Glutamatergic neuron (in vitro differentiated cells): ENCODE measurements around the gene TOMM40L. TPM values are rescaled to one million over a fixed set of nuclear protein-coding genes. Genes with fewer than 3 reads are reported as not detected.
A peak's percentile ranks its signal among the peaks of the same experiment; 100 is the strongest.

Experiments used
- DNase-seq: peaks from one replicate; pipeline ENCODE4 v3.0.0; 2022
- H3K27ac Mint-ChIP-seq: one replicate; pipeline ENCODE4 v1.8.0; 2020; ENCODE audit warnings: mild to moderate bottlenecking, mixed read lengths, inconsistent platforms; ENCODE audit not compliant: unreplicated experiment
- H3K27me3 Mint-ChIP-seq: one replicate; pipeline ENCODE4 v1.8.0; 2020; ENCODE audit warnings: mild to moderate bottlenecking, moderate library complexity, mixed read lengths, inconsistent platforms; ENCODE audit not compliant: unreplicated experiment
- H3K36me3 Mint-ChIP-seq: one replicate; pipeline ENCODE4 v1.8.0; 2020; ENCODE audit warnings: mild to moderate bottlenecking, mixed read lengths, inconsistent platforms; ENCODE audit not compliant: unreplicated experiment
- H3K4me1 Mint-ChIP-seq: one replicate; pipeline ENCODE4 v1.8.0; 2020; ENCODE audit warnings: mild to moderate bottlenecking, low read depth, mixed read lengths, inconsistent platforms; ENCODE audit not compliant: unreplicated experiment
- H3K4me3 Mint-ChIP-seq: one replicate; pipeline ENCODE4 v1.8.0; 2020; ENCODE audit warnings: mild to moderate bottlenecking, mixed read lengths, inconsistent platforms; ENCODE audit not compliant: unreplicated experiment
- H3K9me3 Mint-ChIP-seq: one replicate; pipeline ENCODE4 v1.8.0; 2020; ENCODE audit warnings: mild to moderate bottlenecking, moderate library complexity, mixed read lengths, inconsistent platforms; ENCODE audit not compliant: unreplicated experiment
- total RNA-seq: library from RNA; stranded (reverse); fragmentation: NEBNext Ultra II Directional; extraction: Animal tissue kit (Norgen Biotek cat#: 25700); gene quantifications from one replicate; pipeline ENCODE4 v1.2.1, GENCODE V29; 2021; ENCODE audit not compliant: unreplicated experiment
- TF ChIP-seq, protein P1 (sequence below): fragments of 200-600 bp; sonication (generic); IDR thresholded peaks from one replicate; pipeline ENCODE4 v1.5.0; 2021; ENCODE audit not compliant: partially characterized antibody, unreplicated experiment

Gene TOMM40L
- total RNA-seq, 1 donor from 2014 or later: 20.7 TPM

DNA sequence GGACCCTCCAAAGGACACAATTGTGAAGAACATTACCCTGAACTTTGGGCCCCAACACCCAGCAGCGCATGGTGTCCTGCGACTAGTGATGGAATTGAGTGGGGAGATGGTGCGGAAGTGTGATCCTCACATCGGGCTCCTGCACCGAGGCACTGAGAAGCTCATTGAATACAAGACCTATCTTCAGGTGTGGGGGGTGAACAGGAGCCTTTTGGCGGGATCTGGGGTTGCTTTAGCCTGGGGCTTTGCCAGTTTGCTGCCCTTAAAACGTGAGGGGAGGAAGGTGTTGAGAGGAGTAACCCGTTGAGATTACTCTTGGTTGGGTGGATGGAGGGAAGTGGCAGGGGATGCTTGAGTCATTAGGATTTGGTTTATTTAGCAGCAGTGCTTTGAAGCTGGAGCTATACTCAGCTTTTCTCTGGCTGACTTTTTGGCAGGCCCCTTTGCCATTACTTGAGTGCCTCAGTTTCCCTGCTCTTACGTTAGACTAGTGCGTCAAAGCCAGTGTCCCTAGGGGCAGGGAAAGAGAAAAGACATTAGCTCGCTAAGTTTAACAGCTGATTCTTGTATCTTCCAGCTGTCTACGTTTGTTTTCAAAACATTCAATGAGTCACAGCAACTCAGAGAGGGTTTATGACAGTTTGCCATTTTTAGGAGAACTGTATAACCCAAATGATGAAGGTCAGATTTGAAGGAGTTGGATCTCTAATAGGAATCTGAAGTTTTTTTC lies 19.3 kb upstream of the TOMM40L start:
- TF ChIP-seq, protein P1, sequence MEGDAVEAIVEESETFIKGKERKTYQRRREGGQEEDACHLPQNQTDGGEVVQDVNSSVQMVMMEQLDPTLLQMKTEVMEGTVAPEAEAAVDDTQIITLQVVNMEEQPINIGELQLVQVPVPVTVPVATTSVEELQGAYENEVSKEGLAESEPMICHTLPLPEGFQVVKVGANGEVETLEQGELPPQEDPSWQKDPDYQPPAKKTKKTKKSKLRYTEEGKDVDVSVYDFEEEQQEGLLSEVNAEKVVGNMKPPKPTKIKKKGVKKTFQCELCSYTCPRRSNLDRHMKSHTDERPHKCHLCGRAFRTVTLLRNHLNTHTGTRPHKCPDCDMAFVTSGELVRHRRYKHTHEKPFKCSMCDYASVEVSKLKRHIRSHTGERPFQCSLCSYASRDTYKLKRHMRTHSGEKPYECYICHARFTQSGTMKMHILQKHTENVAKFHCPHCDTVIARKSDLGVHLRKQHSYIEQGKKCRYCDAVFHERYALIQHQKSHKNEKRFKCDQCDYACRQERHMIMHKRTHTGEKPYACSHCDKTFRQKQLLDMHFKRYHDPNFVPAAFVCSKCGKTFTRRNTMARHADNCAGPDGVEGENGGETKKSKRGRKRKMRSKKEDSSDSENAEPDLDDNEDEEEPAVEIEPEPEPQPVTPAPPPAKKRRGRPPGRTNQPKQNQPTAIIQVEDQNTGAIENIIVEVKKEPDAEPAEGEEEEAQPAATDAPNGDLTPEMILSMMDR: no peak
- peaks cover 2% of the 10 kb centered on the region for H3K27me3 Mint-ChIP-seq
- H3K36me3 Mint-ChIP-seq: peaks cover 10% of the 10 kb centered on the region
- no peak overlapping the region for H3K4me3 Mint-ChIP-seq
- no peak for DNase-seq
- H3K4me1 Mint-ChIP-seq: peaks cover 6% of the 10 kb centered on the region
- H3K27ac Mint-ChIP-seq: no peak overlapping the region
- peaks cover 5% of the 10 kb centered on the region for H3K9me3 Mint-ChIP-seq

DNA sequence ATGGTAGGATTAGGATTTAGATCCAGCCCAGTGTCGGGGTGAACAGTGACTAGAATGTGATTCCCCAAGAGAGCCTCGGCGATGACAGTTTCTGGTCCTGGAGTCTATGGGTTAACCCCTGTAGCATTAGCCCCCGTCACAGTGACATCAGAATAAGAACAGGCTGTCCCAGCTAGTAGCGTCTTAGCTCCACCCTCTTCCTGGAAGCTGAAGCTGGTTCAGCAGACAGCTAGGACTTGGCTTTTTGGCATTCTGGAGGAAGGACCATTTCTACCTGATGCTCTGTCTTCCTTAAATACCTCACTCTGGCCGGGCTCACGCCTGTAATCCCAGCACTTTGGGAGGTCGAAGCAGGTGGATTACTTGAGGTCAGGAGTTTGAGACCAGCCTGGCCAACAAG lies 18.7 kb upstream of the TOMM40L start:
- Mint-ChIP-seq H3K36me3 (peaks cover 10% of the 10 kb centered on the region), H3K27me3 (peaks cover 3% of the 10 kb centered on the region), H3K4me1 (peaks cover 6% of the 10 kb centered on the region), H3K9me3 (peaks cover 4% of the 10 kb centered on the region), H3K4me3 (no peak overlapping the region), H3K27ac (no peak overlapping the region)
- TF ChIP-seq, protein P1: no peak
- no peak for DNase-seq

- Mint-ChIP-seq H3K4me3 (no peak overlapping the region), H3K36me3 (peaks cover 9% of the 10 kb centered on the region), H3K27me3 (peaks cover 3% of the 10 kb centered on the region), H3K27ac (peak overlapping the region; percentile 30), H3K9me3 (peaks cover 5% of the 10 kb centered on the region), H3K4me1 (no peaks in the 10 kb centered on the region)
- TF ChIP-seq, protein P1: peak; percentile 79
- peak; percentile 82 for DNase-seq
Observed at GRCh38 chr1:161209790-161210409, 16.0 kb upstream of the TOMM40L start.

DNA sequence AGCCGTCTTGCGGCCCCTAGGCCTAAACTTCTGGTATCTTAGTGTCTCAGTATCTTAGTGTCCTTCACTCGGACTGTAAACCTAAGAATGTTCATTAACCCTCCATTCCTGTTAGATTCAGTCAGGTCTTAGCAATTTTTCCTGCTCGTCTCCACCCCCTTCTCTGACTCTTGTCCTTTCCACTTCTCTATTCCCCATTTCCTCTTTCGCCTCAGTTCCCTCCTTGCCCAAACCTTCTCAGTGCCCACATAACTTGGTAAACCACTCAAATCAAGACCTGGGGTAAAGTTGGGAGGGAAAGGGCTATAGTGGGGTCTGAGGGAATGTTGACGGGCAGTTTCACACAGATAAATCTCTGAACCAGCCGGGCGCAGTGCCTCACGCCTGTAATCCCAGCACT lies 11.5 kb upstream of the TOMM40L start:
- no peak for DNase-seq
- H3K9me3 Mint-ChIP-seq: peaks cover 7% of the 10 kb centered on the region
- H3K4me1 Mint-ChIP-seq: no peaks in the 10 kb centered on the region
- H3K27me3 Mint-ChIP-seq: peaks cover 3% of the 10 kb centered on the region
- H3K36me3 Mint-ChIP-seq: peaks cover 4% of the 10 kb centered on the region
- H3K4me3 Mint-ChIP-seq: no peak overlapping the region
- TF ChIP-seq, protein P1: no peak
- H3K27ac Mint-ChIP-seq: peak overlapping the region; percentile 23

DNA sequence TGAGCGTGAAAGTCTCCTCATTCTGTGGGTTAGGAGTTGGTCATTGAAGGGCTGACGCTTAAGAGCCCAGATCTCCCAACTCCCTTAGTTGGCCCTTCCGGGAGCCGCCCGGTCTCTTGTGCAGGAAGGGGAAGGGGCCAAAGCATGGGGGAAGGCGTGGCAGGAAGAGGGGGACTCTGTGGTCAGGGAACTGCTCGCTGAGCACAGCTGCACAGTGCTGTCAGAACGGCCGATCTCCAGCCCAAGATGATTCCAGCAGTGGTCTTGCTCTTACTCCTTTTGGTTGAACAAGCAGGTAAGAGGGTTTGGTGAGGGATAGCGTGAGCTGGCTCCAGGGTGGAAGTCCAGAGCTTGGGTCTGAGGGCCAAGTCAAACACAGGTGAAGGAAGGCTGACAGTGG lies 10.8 kb upstream of the TOMM40L start, which contains the start of gene FCER1G:
TSS of gene FCER1G (plus strand) at position 220 of the 400 bp plus-strand sequence. CDS start at position 247, 27 bp downstream.
- Mint-ChIP-seq H3K4me1 (no peaks in the 10 kb centered on the region), H3K4me3 (no peak within 1 kb of the TSS), H3K9me3 (peaks cover 7% of the 10 kb centered on the region), H3K27me3 (peaks cover 3% of the 10 kb centered on the region), H3K36me3 (peaks cover 4% of the 10 kb centered on the region), H3K27ac (peak within 1 kb of the TSS; percentile 23)
- TF ChIP-seq, protein P1: no peak
- no peak for DNase-seq
